A673 (cell line): ENCODE data around the gene TLR8. TPM values are rescaled to one million over a fixed set of nuclear protein-coding genes. Genes with fewer than 3 reads are reported as not detected.

Source experiments
- BruUV-seq: library from RNA; stranded (reverse); fragments of 400-500 nt; replicated peaks from 2 replicates; lab custom pipeline; 2021; lab: Mats Ljungman, UMichigan
- CTCF ChIA-PET: fragments of 300-600 bp; sonication (Branson Sonifier 250); formaldehyde crosslinking; loops from one replicate; lab custom pipeline; 2022; ENCODE audit warnings: antibody characterized with exemption; lab: Charles Lee
- POLR2A ChIA-PET: fragments of 300-600 bp; sonication (Branson Sonifier 250); formaldehyde crosslinking; loops from one replicate; lab custom pipeline; 2022; ENCODE audit warnings: antibody characterized with exemption; ENCODE audit not compliant: low non-redundant PET; lab: Charles Lee
- DNase-seq: peaks from one replicate; pipeline ENCODE4 v3.0.0-alpha.2; 2015; ENCODE audit warnings: low spot score
- H3K27ac ChIP-seq: fragments of 200-600 bp; sonication (generic); 2 replicates; pipeline ENCODE4 v1.5.1; 2016; ENCODE audit warnings: mixed run types, low read depth, mild to moderate bottlenecking, mixed read lengths, antibody characterized with exemption, low read length; ENCODE audit not compliant: poor library complexity, severe bottlenecking
- H3K27me3 ChIP-seq: fragments of 200-600 bp; sonication (generic); replicated peaks from 2 replicates; pipeline ENCODE4 v1.6.1; 2017; ENCODE audit warnings: mixed run types, low read depth, mild to moderate bottlenecking, mixed read lengths, antibody characterized with exemption, low read length; ENCODE audit not compliant: insufficient read depth, poor library complexity
- H3K36me3 ChIP-seq: fragments of 200-600 bp; sonication (generic); 2 replicates; pipeline ENCODE4 v1.6.1; 2016; ENCODE audit warnings: mixed run types, mild to moderate bottlenecking, mixed read lengths, antibody characterized with exemption, low read length; ENCODE audit not compliant: insufficient read depth, poor library complexity, severe bottlenecking
- H3K4me1 ChIP-seq: fragments of 200-600 bp; sonication (generic); 2 replicates; pipeline ENCODE4 v1.6.1; 2017; ENCODE audit warnings: mixed run types, mild to moderate bottlenecking, mixed read lengths, antibody characterized with exemption, low read length; ENCODE audit not compliant: insufficient read depth, poor library complexity, severe bottlenecking
- H3K4me3 ChIP-seq: fragments of 200-600 bp; sonication (generic); 2 replicates; pipeline ENCODE4 v1.5.1; 2016; ENCODE audit warnings: low read depth, mixed run types, mild to moderate bottlenecking, mixed read lengths, low read length; ENCODE audit not compliant: poor library complexity, severe bottlenecking
- H3K9me3 ChIP-seq: fragments of 200-600 bp; sonication (generic); 2 replicates; pipeline ENCODE4 v1.6.1; 2016; ENCODE audit warnings: mixed run types, low read depth, mild to moderate bottlenecking, mixed read lengths, antibody characterized with exemption, low read length; ENCODE audit not compliant: poor library complexity, severe bottlenecking
- EZH2 ChIP-seq: fragments of 200-600 bp; sonication (generic); IDR thresholded peaks from 2 replicates; pipeline ENCODE4 v1.6.1; 2017; ENCODE audit warnings: borderline replicate concordance, low read depth, mild to moderate bottlenecking, mixed read lengths, antibody characterized with exemption, low read length; ENCODE audit not compliant: poor library complexity, severe bottlenecking
- intact Hi-C: fragments of 100-400 bp; cut with micrococcal nuclease; formaldehyde crosslinking; loops from one replicate; pipeline ENCODE4 v1.10.0; 2022; ENCODE audit not compliant: unreplicated experiment
- total RNA-seq: library from RNA; stranded (reverse); gene quantifications from 2 replicates; pipeline ENCODE4 v1.2.3, GENCODE V29; 2021
- TF ChIP-seq, protein P1 (sequence below): fragments of 300-800, 200-600 bp; sonication (generic); conservative IDR thresholded peaks from 2 replicates; pipeline ENCODE4 v1.5.1; 2017; ENCODE audit warnings: low read depth, mild to moderate bottlenecking, antibody characterized with exemption, low read length, moderate library complexity, mixed read lengths

TLR8 gene
- total RNA-seq, 1 experiment from 2014 or later = not detected

- ChIA-PET CTCF (no interaction called here), POLR2A (no interaction called here)
- BruUV-seq = no TSS peak
- intact Hi-C loops = no loop called here
- no peaks in the 10 kb centered on the region for H3K36me3 ChIP-seq
- H3K27ac ChIP-seq = no peak overlapping the region
- H3K27me3 ChIP-seq = no peaks in the 10 kb centered on the region
- H3K4me1 ChIP-seq = peaks cover 6% of the 10 kb centered on the region
- no peaks in the 10 kb centered on the region for H3K9me3 ChIP-seq
- H3K4me3 ChIP-seq = no peak overlapping the region
- no peak for TF ChIP-seq EZH2
- no peak for DNase-seq
Observed at GRCh38 chrX:12966151-12966550, 59.7 kb downstream of the TLR8 start.

- H3K36me3 ChIP-seq = no peaks in the 10 kb centered on the region
- no peaks in the 10 kb centered on the region for H3K9me3 ChIP-seq
- CTCF ChIA-PET = no interaction called here
- POLR2A ChIA-PET = no interaction called here
- H3K27ac ChIP-seq = no peak overlapping the region
- BruUV-seq = no TSS peak
- no peaks in the 10 kb centered on the region for H3K27me3 ChIP-seq
- no peak for DNase-seq
- peaks cover 6% of the 10 kb centered on the region for H3K4me1 ChIP-seq
- intact Hi-C loops = no loop called here
- no peak overlapping the region for H3K4me3 ChIP-seq
- TF ChIP-seq, protein P1, sequence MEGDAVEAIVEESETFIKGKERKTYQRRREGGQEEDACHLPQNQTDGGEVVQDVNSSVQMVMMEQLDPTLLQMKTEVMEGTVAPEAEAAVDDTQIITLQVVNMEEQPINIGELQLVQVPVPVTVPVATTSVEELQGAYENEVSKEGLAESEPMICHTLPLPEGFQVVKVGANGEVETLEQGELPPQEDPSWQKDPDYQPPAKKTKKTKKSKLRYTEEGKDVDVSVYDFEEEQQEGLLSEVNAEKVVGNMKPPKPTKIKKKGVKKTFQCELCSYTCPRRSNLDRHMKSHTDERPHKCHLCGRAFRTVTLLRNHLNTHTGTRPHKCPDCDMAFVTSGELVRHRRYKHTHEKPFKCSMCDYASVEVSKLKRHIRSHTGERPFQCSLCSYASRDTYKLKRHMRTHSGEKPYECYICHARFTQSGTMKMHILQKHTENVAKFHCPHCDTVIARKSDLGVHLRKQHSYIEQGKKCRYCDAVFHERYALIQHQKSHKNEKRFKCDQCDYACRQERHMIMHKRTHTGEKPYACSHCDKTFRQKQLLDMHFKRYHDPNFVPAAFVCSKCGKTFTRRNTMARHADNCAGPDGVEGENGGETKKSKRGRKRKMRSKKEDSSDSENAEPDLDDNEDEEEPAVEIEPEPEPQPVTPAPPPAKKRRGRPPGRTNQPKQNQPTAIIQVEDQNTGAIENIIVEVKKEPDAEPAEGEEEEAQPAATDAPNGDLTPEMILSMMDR = no peak
- no peak for TF ChIP-seq EZH2
Observed at GRCh38 chrX:12967711-12968465, 61.5 kb downstream of the TLR8 start.

DNA sequence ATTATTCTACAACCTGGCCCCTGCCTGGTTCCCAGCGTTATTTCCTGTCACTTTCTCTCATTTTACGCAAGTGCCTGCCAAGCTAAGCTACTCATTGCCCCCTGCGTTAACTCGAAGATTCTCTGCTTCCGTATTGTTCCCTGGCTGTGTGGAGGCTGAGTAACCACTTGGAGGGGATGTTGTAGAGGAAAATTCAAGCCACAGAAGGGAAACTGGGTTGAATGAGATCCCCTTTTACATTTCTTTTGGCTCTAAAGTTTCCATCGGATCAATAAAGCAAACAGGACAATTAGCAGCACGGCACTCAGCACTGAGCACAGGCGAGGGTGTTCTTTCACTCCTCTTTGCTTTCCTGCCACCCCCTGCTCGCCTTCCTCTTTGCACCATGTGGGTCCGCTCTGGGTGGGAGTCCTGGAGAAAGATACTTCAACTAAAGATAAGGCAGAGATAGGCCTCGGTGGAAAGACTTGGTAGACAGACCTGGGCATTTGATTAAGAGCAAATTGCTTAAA lies 64.3 kb downstream of the TLR8 start:
- Histone ChIP-seq H3K4me1 (peaks cover 6% of the 10 kb centered on the region), H3K27ac (peak overlapping the region; percentile 18), H3K4me3 (no peak overlapping the region), H3K9me3 (no peaks in the 10 kb centered on the region), H3K27me3 (no peaks in the 10 kb centered on the region), H3K36me3 (no peaks in the 10 kb centered on the region)
- DNase-seq = peak; percentile 73
- TF ChIP-seq, protein P1 = peak; percentile 54
- TF ChIP-seq EZH2 = no peak
- intact Hi-C loops = loop anchor here (2.0 to 10.0 kb wide), 3 partner anchors 254 to 674 kb away; no protein-coding TSS in a partner anchor
- ChIA-PET CTCF (interaction anchor here (0.5 kb wide), 1 partner anchor 818 kb away, joined by 5 read pairs; no protein-coding TSS in a partner anchor), POLR2A (interaction anchor here (0.6 kb wide), 1 partner anchor 484 kb away, joined by 3 read pairs; no protein-coding TSS in a partner anchor)
- BruUV-seq = no TSS peak
